Activated CD4-positive, CD25-positive, alpha-beta regulatory T cell (primary cell): ENCODE data around the gene DCDC2C.
"Not testable (repeated sequence)": the region's sequence is repeated elsewhere in the genome, so short reads cannot be mapped to it uniquely, and the experiment has no call there.

Source experiments
- DNase-seq, 4 experiments: peaks; one replicate each; lab custom pipeline; 2025; lab: John Stamatoyannopoulos, UW

Gene DCDC2C

DNA sequence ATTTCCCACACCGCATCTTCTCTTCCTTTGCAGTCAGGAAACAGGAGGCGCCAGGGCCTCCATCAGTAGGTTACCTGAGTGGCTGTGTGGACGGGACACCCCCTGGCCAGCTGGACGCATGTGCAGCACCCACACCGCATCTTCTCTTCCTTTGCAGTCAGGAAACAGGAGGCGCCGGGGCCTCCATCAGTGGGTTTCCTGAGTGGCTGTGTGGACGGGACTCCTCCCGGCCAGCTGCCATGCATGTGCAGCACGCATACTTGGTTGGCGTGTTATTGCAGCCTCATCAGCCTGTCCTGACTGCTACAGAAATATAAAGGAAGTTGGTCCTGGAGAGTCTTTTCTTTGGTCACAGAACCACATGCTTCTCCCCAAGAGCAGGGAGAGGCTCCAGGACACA is 74.6 kb downstream of the DCDC2C start:
- DNase-seq, result no peak

DNA sequence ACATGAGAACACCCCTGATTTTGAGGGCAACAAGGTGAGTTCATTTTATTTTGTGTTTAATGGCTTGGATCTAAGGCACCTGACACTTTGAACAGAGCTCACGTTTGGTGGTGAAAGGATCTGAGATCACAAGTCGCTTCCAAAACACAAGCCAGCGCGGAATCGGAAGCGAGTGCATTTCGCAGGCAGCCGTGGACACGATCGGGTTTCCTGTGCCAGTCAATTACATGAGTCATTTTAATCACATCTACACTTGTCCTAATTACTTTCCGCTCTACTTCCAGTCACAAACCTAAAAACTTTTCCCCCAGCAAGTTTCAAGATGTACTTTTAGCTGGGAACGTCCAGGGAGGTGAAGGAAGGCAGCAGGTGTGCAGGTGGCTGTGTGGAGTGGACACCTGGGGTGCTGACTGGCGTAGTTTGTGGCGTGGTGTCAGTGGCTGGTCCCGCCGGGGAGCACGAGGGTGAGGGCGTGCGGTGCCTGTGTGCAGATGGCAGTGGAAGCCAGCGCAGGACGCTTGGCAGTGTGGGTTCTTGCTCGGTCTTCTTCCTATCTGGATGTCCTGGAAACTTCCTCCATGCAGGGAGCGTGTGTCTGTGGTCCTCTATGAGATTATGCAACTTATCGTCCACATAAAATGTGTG is 75.6 kb downstream of the DCDC2C start:
- DNase-seq, result no peak

DNA sequence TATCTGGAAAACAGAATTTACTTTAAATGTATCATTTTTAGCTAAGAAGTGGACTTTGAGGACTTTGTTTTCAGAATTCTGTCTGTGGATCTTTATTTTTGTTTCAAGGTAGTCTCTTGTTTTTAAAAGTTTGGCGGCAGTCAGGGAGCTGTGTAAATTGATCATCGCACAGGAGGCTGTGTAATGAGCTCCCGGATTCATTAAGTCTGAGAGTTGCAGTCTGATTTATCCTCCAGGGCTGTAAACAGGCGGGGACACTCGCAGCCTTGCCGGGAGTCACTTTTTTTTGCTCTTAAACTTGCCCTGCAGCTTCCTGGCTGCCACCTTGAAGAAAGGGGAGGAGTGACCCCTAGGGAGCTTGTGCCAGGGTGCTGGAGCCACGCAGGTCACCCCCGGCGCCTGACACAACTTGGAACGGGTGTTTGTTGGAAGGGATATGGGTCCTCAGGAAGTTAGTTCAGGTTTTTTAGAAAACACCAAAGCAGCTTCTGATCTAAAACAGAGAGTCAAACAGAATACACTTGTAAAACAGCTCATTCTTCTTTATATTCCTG is 76.2 kb downstream of the DCDC2C start:
- DNase-seq, result no peak

DNA sequence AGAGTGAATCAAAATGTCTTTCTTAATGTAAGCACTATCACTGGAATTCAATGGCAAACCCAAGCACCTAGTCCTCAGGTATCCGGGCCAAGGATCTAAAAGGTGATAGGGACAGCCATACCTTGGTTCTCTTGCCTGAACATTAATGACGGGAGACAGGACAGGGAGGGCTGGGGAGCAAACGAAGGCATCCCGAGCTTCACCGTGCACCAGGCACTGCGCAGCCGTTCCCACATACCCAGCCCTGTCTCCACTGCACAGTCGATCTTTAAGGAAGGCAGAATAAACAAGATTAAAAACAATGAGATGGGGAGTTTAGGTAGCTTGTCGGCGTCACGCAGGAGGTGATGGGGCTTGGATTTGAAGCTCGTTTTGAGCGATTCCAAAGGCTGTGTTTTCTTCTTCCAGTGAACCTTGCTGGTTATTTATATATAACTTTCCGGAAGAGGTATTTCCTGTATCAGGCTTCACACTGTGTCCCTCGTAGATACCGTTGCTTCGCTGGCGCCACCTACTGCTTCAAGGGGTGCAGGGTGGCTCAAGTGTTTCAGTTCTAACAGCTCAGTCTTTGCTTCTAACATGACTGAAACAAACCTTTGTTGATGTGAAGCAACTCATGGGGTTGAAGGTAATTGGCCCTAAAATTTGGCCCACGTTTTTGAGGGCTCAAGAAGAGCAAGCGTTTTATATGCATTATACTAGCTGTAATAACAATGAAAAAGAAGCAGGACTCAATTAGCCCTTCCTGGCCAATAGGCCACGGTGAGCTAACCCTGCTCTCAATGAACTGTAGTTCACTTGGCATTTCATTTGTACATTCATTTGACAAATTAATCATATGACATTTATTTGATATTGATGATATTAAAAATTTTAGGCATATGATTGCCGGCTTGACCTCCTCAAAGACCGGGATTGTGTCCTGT is 77.4 kb downstream of the DCDC2C start:
- DNase-seq, result peak in 1 of 4 experiments; percentile 1

DNA sequence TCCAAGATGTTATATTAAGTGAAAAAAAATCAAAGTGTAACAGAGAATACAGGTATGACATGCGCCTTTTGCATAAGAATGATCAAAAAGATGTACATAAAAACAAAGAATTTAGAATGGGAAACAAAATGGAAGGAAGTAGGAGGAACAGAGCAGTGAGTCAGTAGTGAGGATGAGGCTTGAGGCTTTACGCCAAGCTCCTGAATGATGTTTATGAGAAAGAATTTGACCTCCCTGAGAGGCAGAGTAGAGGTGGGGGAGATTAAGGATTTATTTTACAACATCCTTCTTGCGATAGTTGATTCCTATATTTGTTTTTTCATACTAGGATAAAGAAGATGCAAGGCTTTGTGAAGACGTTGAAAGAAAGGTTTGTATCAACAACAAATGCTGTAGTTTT is 81.4 kb downstream of the DCDC2C start:
- DNase-seq, result no peak

DNA sequence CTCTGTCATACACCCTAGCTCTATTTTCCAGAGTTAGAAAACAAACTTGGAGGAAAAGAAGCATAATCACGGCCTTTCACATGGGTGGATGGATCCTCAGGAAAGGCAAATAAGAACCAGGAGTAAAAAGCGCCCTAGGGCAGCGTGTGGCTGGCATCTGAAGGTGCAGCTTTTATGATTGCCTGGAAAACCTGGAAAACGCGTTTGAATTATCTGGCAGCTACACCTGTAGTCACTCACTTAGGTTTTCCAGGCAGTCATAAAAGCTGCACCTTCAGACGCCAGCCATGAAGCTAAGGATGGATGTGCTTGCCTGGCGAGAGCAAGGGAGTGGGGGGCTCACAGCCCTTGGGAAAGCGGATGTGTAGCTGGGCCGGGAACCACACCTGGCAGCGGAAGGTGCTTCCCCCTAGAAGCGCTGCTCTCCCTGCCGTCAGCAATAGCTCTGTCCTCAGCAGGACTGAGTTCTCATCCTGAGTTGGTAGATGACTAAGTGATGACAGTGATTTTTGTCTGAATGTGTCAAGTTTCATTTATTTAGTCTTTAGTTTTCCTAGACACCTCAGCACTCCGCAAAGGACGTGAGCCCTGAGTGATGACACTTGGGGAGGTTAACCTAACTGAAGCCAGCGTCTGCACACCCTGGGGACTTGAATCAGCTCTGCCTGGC is 82.0 kb downstream of the DCDC2C start:
- no peak for DNase-seq

DNA sequence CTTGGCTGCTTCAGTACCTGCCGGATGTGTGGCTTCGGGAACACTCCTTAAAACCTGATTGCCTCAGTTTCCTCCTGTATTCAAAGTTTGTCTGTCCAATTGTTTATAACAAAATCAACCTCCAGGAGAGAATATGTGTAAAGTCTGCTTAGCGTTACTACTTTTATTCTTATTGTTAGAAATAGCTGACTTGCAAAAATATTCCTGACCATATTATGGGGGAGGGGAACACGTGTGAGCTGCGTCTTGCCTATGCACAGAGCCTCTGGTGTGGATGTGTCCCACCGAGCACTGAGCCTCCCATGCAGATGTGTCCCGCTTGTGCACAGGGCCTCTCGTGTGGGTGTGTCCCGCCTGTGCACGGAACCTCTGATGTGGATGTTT is 82.5 kb downstream of the DCDC2C start:
- no peak for DNase-seq

DNA sequence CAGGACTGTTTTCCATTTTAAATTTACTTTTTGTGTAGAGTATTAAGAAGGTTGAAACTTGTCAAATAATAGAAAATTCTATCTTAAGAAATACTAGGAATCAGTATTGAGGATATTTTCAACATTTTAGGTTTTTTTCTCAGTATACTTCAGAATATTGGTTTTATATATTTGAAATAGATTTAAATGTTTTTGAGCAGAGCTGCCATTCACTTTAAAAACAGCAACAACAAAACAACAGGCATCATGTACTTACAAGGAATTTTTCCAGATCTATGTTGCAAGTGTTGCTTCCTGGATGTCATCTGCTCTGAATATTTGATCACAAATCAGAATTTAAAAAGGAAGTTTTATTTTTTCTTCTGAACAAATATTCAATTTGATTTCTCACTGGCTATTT is 84.4 kb downstream of the DCDC2C start:
- no peak for DNase-seq

DNA sequence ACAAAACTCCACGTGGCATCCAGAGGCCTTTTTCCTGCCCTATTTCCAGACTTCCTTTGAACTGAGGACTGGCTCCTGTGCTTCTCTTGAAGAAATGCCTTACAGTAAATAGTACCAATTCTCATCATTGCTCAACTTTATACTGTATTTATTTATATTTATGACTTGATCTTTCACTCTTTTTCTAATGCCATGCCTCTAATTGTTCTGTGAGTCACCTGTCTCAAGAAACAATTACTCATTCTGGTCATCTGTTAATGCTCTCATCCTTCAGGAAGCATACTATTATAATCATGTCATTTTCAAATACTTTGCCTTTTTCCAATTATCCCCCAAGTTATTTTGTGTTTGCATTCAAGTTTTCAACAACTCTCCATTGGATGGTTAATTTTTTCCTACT is 85.9 kb downstream of the DCDC2C start:
- no peak for DNase-seq

DNA sequence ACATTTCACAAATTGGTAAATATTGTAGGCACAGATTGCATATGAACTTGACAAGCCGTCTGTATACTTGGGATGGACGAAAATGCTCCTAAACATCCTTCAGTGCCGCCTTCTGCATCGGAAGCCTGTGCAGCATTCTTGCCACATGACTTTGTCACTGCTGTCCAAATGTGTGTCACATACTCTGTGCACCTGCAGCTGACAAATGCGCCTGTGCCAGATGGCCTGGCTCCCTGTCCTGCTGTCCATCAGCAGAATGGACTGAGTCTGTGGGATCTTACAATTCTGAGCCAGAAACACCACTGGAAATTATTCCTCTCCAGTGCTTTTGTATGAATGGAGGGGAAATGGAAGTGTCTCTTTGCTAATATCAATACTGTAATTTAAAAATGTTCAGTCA is 89.9 kb downstream of the DCDC2C start:
- no peak for DNase-seq

DNA sequence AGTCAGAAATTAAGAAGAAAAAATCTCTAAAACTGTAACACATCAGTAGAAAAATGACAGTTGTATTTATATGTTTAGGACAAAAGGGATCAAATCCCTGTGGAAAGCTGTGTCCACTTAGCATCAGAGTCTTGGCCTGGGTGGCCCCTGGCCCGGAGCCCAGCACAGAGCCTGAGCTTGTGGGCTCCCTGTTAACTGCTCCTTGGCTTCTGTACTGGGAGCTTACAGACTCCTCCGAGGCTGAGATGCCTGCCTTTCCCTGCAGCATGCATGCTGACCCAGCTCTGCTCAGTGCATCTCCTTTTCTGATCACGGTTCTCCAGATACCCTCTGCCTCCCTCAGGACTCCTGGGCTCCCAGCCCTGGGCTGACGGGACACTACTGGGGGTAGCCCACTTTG is 98.1 kb downstream of the DCDC2C start:
- no peak for DNase-seq

DNA sequence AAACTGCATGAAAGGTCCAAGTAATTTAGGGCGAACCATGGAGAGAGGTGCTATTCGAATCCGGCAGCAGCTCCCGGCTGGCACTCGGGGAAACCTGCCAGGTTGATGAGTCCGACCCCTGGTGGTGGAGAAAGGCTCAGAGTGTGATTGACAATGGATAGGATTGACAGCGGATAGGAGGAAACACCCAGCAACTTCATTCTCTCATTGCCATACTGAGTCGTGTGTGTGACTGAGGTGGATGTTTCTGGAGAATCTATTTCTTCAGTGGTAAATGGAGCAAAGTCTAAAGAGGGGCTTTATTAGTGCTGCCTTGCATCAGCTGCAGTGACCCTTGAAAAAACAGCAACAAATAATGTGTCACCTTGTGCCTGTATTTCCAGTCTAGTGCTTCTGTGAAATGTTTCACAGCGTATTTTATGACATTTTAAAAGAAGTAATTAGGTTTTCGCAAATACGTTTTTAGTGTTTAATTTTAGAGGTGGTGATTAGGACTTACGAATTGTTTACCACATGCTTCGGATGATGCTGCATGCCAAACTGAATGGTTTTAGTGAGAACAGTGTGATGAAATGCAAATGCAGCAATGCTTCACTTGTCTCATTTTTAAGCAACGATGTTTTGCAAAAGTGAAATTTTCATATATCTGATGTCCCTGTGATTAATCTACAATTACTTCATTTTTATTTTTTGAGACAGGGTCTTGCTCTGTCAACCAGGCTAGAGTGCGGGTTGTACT is 102.0 kb downstream of the DCDC2C start:
- DNase-seq, result no peak

DNA sequence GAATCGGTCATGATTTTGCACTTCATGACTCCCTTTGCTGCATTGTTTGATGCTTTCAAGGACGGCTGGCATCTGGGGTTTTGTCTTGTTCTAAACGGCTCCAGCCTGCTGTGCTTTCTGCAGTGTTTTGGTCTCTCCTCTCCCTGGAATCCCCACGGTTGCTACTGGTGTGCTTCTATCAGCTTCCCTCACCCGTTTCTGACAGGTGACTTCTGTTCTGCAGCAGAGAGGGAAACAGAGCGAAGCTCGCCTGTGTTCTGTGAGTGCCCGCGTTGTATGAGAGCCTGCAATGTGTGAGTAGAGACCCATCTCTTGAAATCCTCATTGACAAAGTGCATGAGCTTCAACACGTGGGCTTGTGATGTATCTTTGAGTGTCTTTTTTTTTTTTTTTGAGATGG is 102.8 kb downstream of the DCDC2C start:
- DNase-seq, result no peak

DNA sequence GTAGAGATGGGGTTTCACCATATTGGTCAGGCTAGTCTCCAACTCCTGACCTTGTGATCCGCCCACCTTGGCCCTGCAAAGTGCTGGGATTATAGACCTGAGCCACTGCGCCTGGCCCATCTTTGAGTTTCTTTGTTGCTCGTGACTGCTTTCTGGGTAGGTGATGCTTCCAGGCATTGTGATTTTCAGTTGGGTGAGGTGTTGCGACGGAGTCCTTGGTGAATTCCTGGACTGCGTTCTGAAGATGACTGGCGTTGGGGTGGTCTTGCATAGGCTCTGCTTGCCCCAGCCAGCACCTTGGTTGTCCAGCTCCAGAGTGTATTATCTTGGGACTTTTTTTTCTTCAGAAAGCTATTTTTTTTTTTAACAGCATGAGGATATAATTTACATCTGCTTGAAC is 103.4 kb downstream of the DCDC2C start:
- DNase-seq, result no peak

DNA sequence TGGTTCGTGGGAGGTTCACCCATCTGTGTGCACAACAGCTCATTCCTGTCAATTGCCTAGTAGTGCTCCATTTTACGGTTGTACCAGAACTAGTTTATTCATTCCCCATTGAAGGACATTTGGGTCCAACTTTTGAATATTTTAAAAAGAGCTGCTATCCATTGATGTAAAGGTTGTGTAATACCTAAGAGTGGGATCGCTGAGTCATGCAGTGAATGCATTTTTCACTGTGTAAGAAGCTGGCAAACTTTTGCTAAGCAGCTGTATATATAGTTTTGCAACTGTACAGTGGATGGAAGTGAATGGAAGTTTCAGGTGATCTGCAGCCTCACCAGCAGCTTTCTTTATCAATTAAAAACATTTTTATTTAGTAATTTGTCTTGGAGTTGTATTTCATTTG is 104.5 kb downstream of the DCDC2C start:
- no peak for DNase-seq

DNA sequence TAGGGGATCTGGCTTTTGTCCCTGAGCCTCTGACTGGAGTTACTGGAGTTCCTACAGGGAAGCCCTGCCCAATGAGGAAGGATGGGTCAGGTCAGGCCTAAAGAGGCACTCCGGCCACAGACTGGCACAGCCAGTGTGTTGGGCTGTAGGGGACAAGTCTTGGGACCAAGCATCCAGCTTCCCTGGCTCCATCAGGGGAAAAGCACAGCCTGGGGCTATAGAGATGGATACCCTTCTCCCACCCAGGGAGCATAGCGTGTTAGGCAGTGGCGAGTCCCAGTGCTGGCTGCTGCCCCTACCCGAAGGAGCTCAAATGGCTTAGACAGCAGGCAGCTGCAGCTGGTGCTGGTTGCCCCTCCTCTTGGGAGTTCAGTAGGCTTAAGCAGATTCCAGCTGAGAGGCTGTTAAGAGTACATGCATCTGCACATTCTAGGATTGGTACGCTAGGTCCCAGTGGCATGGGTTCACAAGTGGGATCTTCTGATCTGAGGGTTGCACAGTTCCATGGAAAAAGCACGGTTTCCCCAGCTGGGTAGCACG is 111.4 kb downstream of the DCDC2C start:
- no peak for DNase-seq

DNA sequence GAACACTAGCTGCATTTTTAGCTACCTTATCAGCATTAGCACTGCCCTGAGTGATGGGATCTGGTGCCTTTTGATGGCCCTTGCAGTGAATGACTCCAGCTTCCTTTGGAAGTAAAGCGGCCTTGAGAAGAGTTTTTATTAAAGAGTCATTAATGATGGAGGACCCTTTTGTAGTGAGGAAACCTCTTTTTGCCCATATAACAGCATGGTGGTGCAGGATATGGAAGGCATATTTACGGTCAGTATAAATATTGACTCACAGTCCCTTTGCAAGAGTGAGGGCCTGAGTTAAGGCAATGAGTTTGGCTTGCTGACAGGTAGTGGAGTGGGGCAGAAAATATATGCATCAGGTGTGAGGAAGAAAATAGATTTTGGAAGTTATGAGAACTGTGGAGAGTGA is 113.8 kb downstream of the DCDC2C start:
- DNase-seq, result not testable (repeated sequence)

DNA sequence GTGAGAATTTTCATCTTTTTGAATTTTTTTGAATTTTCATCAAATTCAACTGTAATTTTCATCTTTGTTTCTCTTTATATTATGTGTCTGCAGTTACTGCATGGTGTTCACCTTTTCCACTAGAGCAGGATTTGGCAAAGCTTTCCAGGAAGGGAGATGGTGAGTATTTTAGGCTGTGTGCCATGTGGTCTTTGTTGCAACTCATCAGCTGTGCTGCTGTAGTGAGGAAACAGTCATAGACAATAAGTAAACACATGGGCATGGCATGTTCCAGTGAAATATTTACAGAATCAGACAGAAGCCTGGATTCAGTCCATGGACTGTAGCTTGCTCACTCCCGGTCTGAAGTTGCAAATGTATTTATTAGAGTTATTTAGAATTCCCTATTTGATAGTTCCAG is 120.4 kb downstream of the DCDC2C start:
- DNase-seq, result no peak

DNA sequence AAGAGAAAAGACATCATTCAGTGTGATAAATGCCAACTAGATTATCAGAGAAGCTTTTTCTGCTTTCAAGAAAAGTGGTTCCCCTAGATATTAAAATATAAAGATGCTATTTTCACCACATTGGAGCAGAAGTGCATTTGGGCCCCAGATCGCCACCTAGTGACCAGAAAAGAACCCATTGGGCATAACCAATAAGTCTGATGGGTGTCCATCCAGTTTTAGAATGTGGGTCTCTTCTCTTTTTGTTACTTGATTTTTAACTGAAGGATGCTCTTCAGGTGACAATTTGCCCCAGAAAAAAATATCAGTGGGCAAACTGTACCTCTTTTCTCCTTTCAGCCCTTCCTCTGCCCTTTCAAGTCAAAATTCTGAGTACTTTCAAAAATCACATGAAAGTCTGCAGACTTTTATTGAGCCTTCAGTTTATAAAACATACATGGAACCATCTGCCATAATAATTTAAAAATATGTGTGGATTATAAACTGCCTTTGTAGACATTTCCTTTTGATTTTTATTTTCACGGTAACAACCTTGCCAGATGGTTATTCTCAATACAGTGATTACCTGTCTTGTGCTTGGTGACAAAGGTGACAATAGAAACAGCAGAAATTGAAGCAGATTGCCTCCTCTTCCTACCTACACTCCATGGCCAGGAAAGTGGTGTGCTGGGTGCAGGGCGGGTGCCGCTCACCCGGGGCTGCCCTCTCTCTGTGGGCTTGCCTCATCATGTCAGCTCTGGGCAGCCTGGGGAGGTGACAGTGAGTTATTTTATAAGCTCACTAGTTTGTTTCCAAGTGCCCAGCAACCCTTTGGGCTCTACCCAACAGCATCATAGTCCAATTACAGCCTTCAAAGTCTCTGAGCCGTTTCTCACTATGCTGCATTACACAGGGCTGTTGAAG is 124.5 kb downstream of the DCDC2C start:
- no peak for DNase-seq

DNA sequence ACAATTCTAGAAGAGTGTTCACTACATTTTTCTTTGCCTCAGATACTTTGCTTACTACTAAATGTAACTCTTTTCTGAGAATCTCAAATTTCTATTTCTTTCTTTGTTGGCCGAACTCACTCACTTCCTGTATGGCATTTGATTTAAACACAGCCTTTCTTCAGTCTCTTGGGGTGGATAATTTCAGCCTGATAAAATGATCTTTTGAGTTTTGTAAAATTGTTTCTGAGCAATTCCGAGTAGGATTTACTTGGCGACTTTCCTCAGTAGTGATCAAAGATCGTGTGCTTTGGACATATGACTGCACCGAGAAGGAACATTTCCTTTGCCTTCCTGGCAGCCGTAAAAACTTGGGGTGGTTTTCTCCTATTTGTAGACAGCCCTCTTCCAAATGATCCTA is 127.4 kb downstream of the DCDC2C start:
- DNase-seq, result no peak

DNA sequence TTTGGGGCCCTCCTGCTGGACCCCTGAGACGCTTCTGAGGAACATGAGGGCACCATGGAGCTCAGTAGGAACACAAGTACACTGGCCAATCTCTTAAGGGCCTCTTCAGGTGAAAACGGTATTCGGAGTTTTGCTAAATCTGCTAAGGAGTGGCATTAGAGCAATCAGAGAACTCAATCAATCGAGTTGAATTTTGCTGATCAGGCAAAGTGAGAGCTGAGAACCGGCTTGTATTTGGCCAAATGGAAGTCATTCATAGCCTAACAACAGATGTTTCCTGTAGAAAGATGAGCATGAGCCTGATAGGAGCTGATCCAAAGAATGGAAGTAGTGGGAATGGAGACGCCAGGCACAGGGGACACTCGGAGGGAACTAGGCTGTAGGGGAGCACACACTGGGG is 133.7 kb downstream of the DCDC2C start:
- no peak for DNase-seq
